CD8-positive, alpha-beta memory T cell (primary cell): ENCODE measurements around the gene KRT40. TPM values are rescaled to one million over a fixed set of nuclear protein-coding genes. Genes with fewer than 3 reads are reported as not detected.

Experiments
- CTCF ChIA-PET: fragments of 350-600 bp; sonication (Branson Sonifier 250); formaldehyde crosslinking; loops from one replicate; lab custom pipeline; 2021; ENCODE audit warnings: antibody characterized with exemption; lab: Charles Lee
- POLR2A ChIA-PET: fragments of 350-600 bp; sonication (Branson Sonifier 250); formaldehyde crosslinking; loops from one replicate; lab custom pipeline; 2021; ENCODE audit warnings: antibody characterized with exemption; lab: Charles Lee
- DNase-seq, 5 donors: peaks; one replicate each; pipeline versions ENCODE4 v3.0.0 to v3.0.0-alpha.2; 2020 to 2022; ENCODE audit warnings: mixed read lengths in 1 of 5
- H3K27ac ChIP-seq: one replicate; pipeline ENCODE4 v1.7.0; 2013; ENCODE audit warnings: low read depth, mild to moderate bottlenecking, low read length, moderate library complexity
- H3K27me3 ChIP-seq: 2 replicates; pipeline ENCODE4 v1.7.0; 2013; ENCODE audit warnings: low read length, mild to moderate bottlenecking; ENCODE audit not compliant: insufficient read depth, poor library complexity, severe bottlenecking
- H3K36me3 ChIP-seq: 2 replicates; pipeline ENCODE4 v1.7.0; 2013; ENCODE audit warnings: mild to moderate bottlenecking, low read length, moderate library complexity; ENCODE audit not compliant: insufficient read depth
- H3K4me1 ChIP-seq: 2 replicates; pipeline ENCODE4 v1.7.0; 2013; ENCODE audit warnings: mild to moderate bottlenecking, low read length, moderate library complexity; ENCODE audit not compliant: insufficient read depth
- H3K4me3 ChIP-seq: 2 replicates; pipeline ENCODE4 v1.7.0; 2013; ENCODE audit warnings: mild to moderate bottlenecking, low read length
- H3K9me3 ChIP-seq: 2 replicates; pipeline ENCODE4 v1.7.0; 2013; ENCODE audit warnings: mild to moderate bottlenecking, low read length
- H3K27ac Mint-ChIP-seq, 8 donors: one replicate each; pipeline ENCODE4 v1.8.0; 2020 to 2021; ENCODE audit warnings: mixed read lengths in 8 of 8, mild to moderate bottlenecking in 6 of 8, inconsistent platforms in 3 of 8, moderate library complexity in 3 of 8
- H3K27me3 Mint-ChIP-seq, 2 donors: one replicate each; pipeline ENCODE4 v1.8.0; 2020 to 2021; ENCODE audit warnings: mixed read lengths in 2 of 2, mild to moderate bottlenecking in 1 of 2, moderate library complexity in 1 of 2
- H3K36me3 Mint-ChIP-seq, 3 donors: one replicate each; pipeline ENCODE4 v1.8.0; 2020 to 2021; ENCODE audit warnings: mixed read lengths in 3 of 3, inconsistent platforms in 1 of 3, mild to moderate bottlenecking in 1 of 3
- H3K4me1 Mint-ChIP-seq, 3 donors: one replicate each; pipeline ENCODE4 v1.8.0; 2020 to 2021; ENCODE audit warnings: mixed read lengths in 3 of 3, inconsistent platforms in 1 of 3, mild to moderate bottlenecking in 1 of 3
- H3K4me3 Mint-ChIP-seq, 7 donors: one replicate each; pipeline ENCODE4 v1.8.0; 2020 to 2021; ENCODE audit warnings: mixed read lengths in 7 of 7, mild to moderate bottlenecking in 6 of 7, moderate library complexity in 4 of 7, inconsistent platforms in 2 of 7
- H3K9me3 Mint-ChIP-seq, 5 donors: one replicate each; pipeline ENCODE4 v1.8.0; 2020 to 2022; ENCODE audit warnings: mixed read lengths in 5 of 5, mild to moderate bottlenecking in 3 of 5, moderate library complexity in 2 of 5, inconsistent platforms in 1 of 5
- polyA plus RNA-seq: library from polyadenylated mRNA; unstranded; fragments of 300-500 nt; fragmentation: Illumina TruSeq; gene quantifications from one replicate; pipeline ENCODE4 v1.2.3, GENCODE V29; 2021
- total RNA-seq, 2 experiments: library from RNA; stranded (reverse); gene quantifications; one replicate each; pipeline ENCODE4 v1.2.3, GENCODE V29; 2021

The KRT40 gene
- total and polyA plus RNA-seq, 3 experiments from 2014 or later: not detected

DNA sequence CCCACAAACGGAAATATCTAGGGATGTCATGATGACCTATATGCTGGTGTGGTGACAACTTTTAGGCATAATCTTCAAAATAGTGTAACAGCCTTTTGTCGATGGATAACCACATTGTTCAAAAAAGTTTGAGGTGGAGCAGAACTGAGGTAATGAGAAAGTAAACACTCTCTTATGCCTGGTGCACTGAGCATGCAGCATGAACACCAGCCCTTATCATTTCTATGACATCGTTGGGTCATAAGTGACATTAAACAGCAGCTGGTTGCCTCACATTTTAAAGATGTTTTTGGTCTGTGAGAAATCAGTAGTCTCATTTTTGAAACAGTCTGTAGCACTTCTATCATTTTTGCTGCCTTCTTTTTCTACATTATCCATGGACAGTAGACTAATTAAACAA is 48.5 kb downstream of the KRT40 start:
- H3K27me3 Mint-ChIP-seq: peaks cover 13 to 47% of the 10 kb centered on the region in 2 donors
- no peaks in the 10 kb centered on the region for H3K9me3 ChIP-seq
- POLR2A ChIA-PET: no interaction called here
- H3K4me1 Mint-ChIP-seq: peaks cover 0 to 4% (median 0%) of the 10 kb centered on the region in 3 donors
- no peaks in the 10 kb centered on the region for H3K36me3 ChIP-seq
- CTCF ChIA-PET: no interaction called here
- no peaks in the 10 kb centered on the region for H3K27me3 ChIP-seq
- peak overlapping the region in 6 of 8 donors; percentile 50 to 87 (median 67) for H3K27ac Mint-ChIP-seq
- H3K36me3 Mint-ChIP-seq: no peaks in the 10 kb centered on the region
- H3K4me1 ChIP-seq: no peaks in the 10 kb centered on the region
- H3K9me3 Mint-ChIP-seq: no peaks in the 10 kb centered on the region
- peak in 1 of 5 donors; percentile 39 for DNase-seq
- no peak overlapping the region for H3K4me3 ChIP-seq
- H3K4me3 Mint-ChIP-seq: peak overlapping the region in 1 of 7 donors; percentile 52
- H3K27ac ChIP-seq: no peak overlapping the region

GRCh38 chr17:40932608-40933007 is 51.5 kb downstream of the KRT40 start:
- H3K4me3 ChIP-seq: no peak overlapping the region
- no peak overlapping the region for H3K4me3 Mint-ChIP-seq
- no peaks in the 10 kb centered on the region for H3K36me3 Mint-ChIP-seq

DNA sequence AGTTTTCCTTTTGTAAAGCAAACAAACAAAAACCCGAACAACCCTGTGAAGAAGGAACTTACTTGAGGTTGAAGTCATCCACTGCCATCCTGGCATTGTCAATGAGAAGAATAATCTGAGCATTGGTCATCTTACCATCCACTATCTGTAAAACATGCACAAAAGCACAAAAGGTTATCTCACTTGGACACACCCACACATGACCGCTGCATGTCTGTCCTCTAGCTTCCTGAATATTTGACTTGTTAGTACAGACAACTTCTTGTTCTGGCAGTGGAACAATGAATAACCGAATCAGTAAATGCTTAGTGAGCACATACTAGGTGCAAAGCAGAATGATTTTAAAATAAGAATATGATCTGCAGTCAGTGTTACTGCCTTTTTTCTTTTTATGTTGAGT is 52.8 kb downstream of the KRT40 start:
- Mint-ChIP-seq H3K9me3 (no peaks in the 10 kb centered on the region), H3K27me3 (peaks cover 6 to 66% of the 10 kb centered on the region in 2 donors), H3K36me3 (no peaks in the 10 kb centered on the region), H3K27ac (no peak overlapping the region), H3K4me3 (no peak overlapping the region), H3K4me1 (peaks cover 0 to 1% (median 0%) of the 10 kb centered on the region in 3 donors)
- Histone ChIP-seq H3K36me3 (no peaks in the 10 kb centered on the region), H3K4me3 (no peak overlapping the region), H3K9me3 (no peaks in the 10 kb centered on the region), H3K4me1 (no peaks in the 10 kb centered on the region), H3K27ac (no peak overlapping the region), H3K27me3 (no peaks in the 10 kb centered on the region)
- ChIA-PET CTCF (no interaction called here), POLR2A (no interaction called here)
- no peak for DNase-seq

More at GRCh38 chr17:40932608-40933007, 51.5 kb downstream of the KRT40 start:
- no peaks in the 10 kb centered on the region for H3K9me3 Mint-ChIP-seq
- H3K4me1 ChIP-seq: no peaks in the 10 kb centered on the region
- POLR2A ChIA-PET: no interaction called here
- no peaks in the 10 kb centered on the region for H3K36me3 ChIP-seq
- H3K27me3 ChIP-seq: no peaks in the 10 kb centered on the region
- H3K9me3 ChIP-seq: no peaks in the 10 kb centered on the region
- DNase-seq: no peak
- H3K27me3 Mint-ChIP-seq: peaks cover 8 to 58% of the 10 kb centered on the region in 2 donors
- H3K27ac ChIP-seq: no peak overlapping the region
- peaks cover 0 to 4% (median 0%) of the 10 kb centered on the region in 3 donors for H3K4me1 Mint-ChIP-seq
- H3K27ac Mint-ChIP-seq: no peak overlapping the region
- CTCF ChIA-PET: interaction anchor here (0.7 to 0.9 kb wide), 2 partner anchors 27 to 734 kb away, joined by 3 read pairs; no protein-coding TSS in a partner anchor

Other genes with a start within 250 kb of the KRT40 start
Only the 30 nearest of the 35 such genes appear.
- not detected for gene KRT27, start 201.8 kb downstream of the KRT40 start, total RNA-seq
- gene KRT27, start 201.8 kb downstream of the KRT40 start, polyA plus RNA-seq: not detected
- not detected for gene KRT28, start 184.4 kb downstream of the KRT40 start, total RNA-seq
- gene KRT28, start 184.4 kb downstream of the KRT40 start, polyA plus RNA-seq: not detected
- 10 to 100 TPM; 57.5 to 61.9 TPM for gene KRT10, start 161.7 kb downstream of the KRT40 start, total RNA-seq
- gene KRT10, start 161.7 kb downstream of the KRT40 start, polyA plus RNA-seq: 218 TPM
- not detected for gene KRT12, start 117.1 kb downstream of the KRT40 start, total RNA-seq
- gene KRT12, start 117.1 kb downstream of the KRT40 start, polyA plus RNA-seq: not detected
- not detected for gene KRT20, start 99.1 kb downstream of the KRT40 start, total RNA-seq
- not detected for gene KRT20, start 99.1 kb downstream of the KRT40 start, polyA plus RNA-seq
- gene KRT23, start 46.7 kb downstream of the KRT40 start, total RNA-seq: not detected
- gene KRT23, start 46.7 kb downstream of the KRT40 start, polyA plus RNA-seq: not detected
- not detected for gene KRT39, start 17.4 kb downstream of the KRT40 start, total RNA-seq
- gene KRT39, start 17.4 kb downstream of the KRT40 start, polyA plus RNA-seq: not detected
- gene KRTAP3-3, start 9.8 kb upstream of the KRT40 start, total RNA-seq: not detected
- not detected for gene KRTAP3-3, start 9.8 kb upstream of the KRT40 start, polyA plus RNA-seq
- gene KRTAP3-2, start 15.6 kb upstream of the KRT40 start, total RNA-seq: not detected
- gene KRTAP3-2, start 15.6 kb upstream of the KRT40 start, polyA plus RNA-seq: not detected
- gene KRTAP3-1, start 24.8 kb upstream of the KRT40 start, total RNA-seq: not detected
- not detected for gene KRTAP3-1, start 24.8 kb upstream of the KRT40 start, polyA plus RNA-seq
- gene KRTAP1-5, start 42.9 kb upstream of the KRT40 start, total RNA-seq: not detected
- gene KRTAP1-5, start 42.9 kb upstream of the KRT40 start, polyA plus RNA-seq: not detected
- gene KRTAP1-4, start 45.9 kb upstream of the KRT40 start, total RNA-seq: not detected
- gene KRTAP1-4, start 45.9 kb upstream of the KRT40 start, polyA plus RNA-seq: not detected
- gene KRTAP1-3, start 50.5 kb upstream of the KRT40 start, total RNA-seq: not detected
- gene KRTAP1-3, start 50.5 kb upstream of the KRT40 start, polyA plus RNA-seq: not detected
- not detected for gene KRTAP1-1, start 57.1 kb upstream of the KRT40 start, total RNA-seq
- not detected for gene KRTAP1-1, start 57.1 kb upstream of the KRT40 start, polyA plus RNA-seq
- not detected for gene KRTAP2-1, start 63.0 kb upstream of the KRT40 start, total RNA-seq
- gene KRTAP2-1, start 63.0 kb upstream of the KRT40 start, polyA plus RNA-seq: not detected
- gene KRTAP2-2, start 70.9 kb upstream of the KRT40 start, total RNA-seq: not detected
- not detected for gene KRTAP2-2, start 70.9 kb upstream of the KRT40 start, polyA plus RNA-seq
- gene KRTAP2-3, start 75.8 kb upstream of the KRT40 start, total RNA-seq: not detected
- not detected for gene KRTAP2-3, start 75.8 kb upstream of the KRT40 start, polyA plus RNA-seq
- not detected for gene KRTAP2-4, start 81.6 kb upstream of the KRT40 start, total RNA-seq
- not detected for gene KRTAP2-4, start 81.6 kb upstream of the KRT40 start, polyA plus RNA-seq
- not detected for gene KRTAP4-7, start 99.8 kb upstream of the KRT40 start, total RNA-seq
- gene KRTAP4-7, start 99.8 kb upstream of the KRT40 start, polyA plus RNA-seq: not detected
- gene KRTAP4-8, start 113.8 kb upstream of the KRT40 start, total RNA-seq: not detected
- gene KRTAP4-8, start 113.8 kb upstream of the KRT40 start, polyA plus RNA-seq: not detected
- not detected for gene KRTAP4-16, start 117.9 kb upstream of the KRT40 start, total RNA-seq
- gene KRTAP4-16, start 117.9 kb upstream of the KRT40 start, polyA plus RNA-seq: not detected
- gene KRTAP4-9, start 121.1 kb upstream of the KRT40 start, total RNA-seq: not detected
- gene KRTAP4-9, start 121.1 kb upstream of the KRT40 start, polyA plus RNA-seq: not detected
- gene KRTAP4-11, start 134.0 kb upstream of the KRT40 start, total RNA-seq: not detected
- gene KRTAP4-11, start 134.0 kb upstream of the KRT40 start, polyA plus RNA-seq: not detected
- not detected for gene KRTAP4-12, start 139.9 kb upstream of the KRT40 start, total RNA-seq
- not detected for gene KRTAP4-12, start 139.9 kb upstream of the KRT40 start, polyA plus RNA-seq
- gene KRTAP4-6, start 156.2 kb upstream of the KRT40 start, total RNA-seq: not detected
- gene KRTAP4-6, start 156.2 kb upstream of the KRT40 start, polyA plus RNA-seq: 0.35 TPM
- not detected for gene KRTAP4-5, start 165.5 kb upstream of the KRT40 start, total RNA-seq
- not detected for gene KRTAP4-5, start 165.5 kb upstream of the KRT40 start, polyA plus RNA-seq
- not detected for gene KRTAP4-4, start 176.4 kb upstream of the KRT40 start, total RNA-seq
- not detected for gene KRTAP4-4, start 176.4 kb upstream of the KRT40 start, polyA plus RNA-seq
- gene KRTAP4-3, start 183.9 kb upstream of the KRT40 start, total RNA-seq: not detected
- not detected for gene KRTAP4-3, start 183.9 kb upstream of the KRT40 start, polyA plus RNA-seq
- gene KRTAP4-2, start 193.9 kb upstream of the KRT40 start, total RNA-seq: not detected
- gene KRTAP4-2, start 193.9 kb upstream of the KRT40 start, polyA plus RNA-seq: not detected
- not detected for gene KRTAP4-1, start 200.6 kb upstream of the KRT40 start, total RNA-seq
- not detected for gene KRTAP4-1, start 200.6 kb upstream of the KRT40 start, polyA plus RNA-seq